Body of pancreas (tissue), 4 donors: ENCODE results near the gene ZKSCAN1.

Experiments used
- CTCF ChIP-seq, 7 experiments: fragments of 450-650 bp in 4 of 7; fragments of 200-600 bp in 3 of 7; sonication (generic) in 3 of 7; IDR thresholded peaks; one replicate each; pipeline ENCODE4 v1.5.1; 2016 to 2019; ENCODE audit warnings: antibody characterized with exemption in 7 of 7
- POLR2A ChIP-seq, 3 donors: fragments of 450-650 bp; IDR thresholded peaks; one replicate each; pipeline ENCODE4 v1.6.1; 2016; ENCODE audit warnings: antibody characterized with exemption in 3 of 3, mild to moderate bottlenecking in 2 of 3

- no peak for TF ChIP-seq POLR2A (IDR thresholded peaks at IDR 0.05)
- TF ChIP-seq CTCF (IDR thresholded peaks at IDR 0.05): no peak
These were observed 74.2 kb downstream of the ZKSCAN1 start for GRCh38 chr7:100089458-100090196.
